GM10266 (cell line): ENCODE measurements around the gene RGS12.

ENCODE experiments used
- DNase-seq: peaks from one replicate; pipeline ENCODE4 v3.0.0; 2012; ENCODE audit errors: extremely low spot score
- CTCF ChIP-seq: IDR thresholded peaks from 2 replicates; pipeline ENCODE4 v1.5.1; 2012; ENCODE audit warnings: mild to moderate bottlenecking, low read depth; ENCODE audit not compliant: control insufficient read depth, insufficient read depth; ENCODE audit errors: missing control alignments

RGS12 gene

DNA sequence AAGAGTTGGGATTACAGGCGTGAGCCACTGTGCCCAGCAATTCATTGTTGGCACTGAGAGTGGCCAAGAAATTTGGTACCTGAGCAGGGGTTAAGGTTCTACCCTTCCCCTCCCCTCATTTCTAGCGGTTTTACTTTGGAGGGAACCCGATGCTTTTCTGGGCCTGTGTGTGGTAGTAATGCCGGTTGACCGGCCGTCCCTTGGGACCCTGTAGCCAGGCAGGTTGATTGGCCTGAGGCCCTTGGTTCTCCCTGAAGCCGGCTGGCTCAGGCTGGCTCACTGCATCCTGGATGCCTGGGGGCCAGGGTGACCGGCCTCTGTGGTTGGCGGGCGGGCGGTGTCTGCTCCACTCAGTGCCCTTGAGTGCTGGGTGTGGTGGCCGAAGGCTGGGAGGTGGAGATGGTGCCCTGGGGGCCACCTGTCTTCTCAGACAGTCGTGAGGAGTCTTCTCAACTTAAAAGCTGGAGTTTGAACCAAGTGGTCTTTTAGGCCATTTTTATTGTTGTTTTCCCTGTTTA, 45.6 kb downstream of the RGS12 start:
- TF ChIP-seq CTCF = no peak
- no peak for DNase-seq

DNA sequence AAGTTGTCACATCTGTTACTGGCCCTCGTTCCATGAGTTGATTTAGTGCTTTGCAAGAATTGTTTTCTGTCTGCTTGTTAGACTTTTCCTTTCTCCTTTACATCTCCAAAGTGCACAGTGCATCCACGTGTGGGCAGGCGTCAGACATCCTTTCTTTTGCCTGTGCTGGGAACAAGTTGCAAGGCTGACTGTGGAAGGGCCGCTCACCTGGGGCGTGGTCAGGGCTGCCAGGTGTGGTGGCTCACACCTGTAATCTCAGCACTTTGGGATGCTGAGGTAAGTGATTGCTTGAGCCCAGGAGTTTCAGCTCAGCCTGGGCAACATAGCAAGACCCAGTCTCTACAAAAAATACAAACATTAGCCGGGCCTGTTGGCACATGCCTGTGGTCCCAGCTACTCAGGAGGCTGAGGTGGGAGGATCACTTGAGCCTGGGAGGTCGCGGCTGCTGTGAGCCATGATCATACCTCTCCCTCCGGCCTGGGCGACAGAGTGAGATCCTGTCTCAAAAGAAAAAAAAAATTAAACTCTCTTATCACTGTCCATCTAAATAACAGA, 46.2 kb downstream of the RGS12 start:
- TF ChIP-seq CTCF = no peak
- DNase-seq = no peak

DNA sequence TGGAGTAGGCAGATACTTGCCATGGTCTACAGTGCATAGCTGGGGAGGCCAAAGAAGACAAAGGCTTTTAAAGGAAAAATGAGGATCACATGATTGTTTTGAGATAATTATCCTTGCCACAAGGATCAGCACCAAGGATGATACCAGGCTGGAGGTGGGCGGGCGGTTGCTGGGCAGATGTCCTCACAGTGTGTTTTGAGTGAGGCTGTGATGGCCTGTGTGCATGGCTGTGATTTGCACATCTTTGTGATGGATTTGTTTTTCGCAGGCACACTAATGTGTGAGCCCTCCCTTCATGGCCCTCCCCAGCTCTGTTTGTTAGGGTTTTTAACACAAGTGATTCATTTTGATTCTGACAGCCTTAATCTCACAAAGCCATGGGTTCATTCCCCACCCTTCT, 46.8 kb downstream of the RGS12 start:
- DNase-seq = no peak
- TF ChIP-seq CTCF = no peak

DNA sequence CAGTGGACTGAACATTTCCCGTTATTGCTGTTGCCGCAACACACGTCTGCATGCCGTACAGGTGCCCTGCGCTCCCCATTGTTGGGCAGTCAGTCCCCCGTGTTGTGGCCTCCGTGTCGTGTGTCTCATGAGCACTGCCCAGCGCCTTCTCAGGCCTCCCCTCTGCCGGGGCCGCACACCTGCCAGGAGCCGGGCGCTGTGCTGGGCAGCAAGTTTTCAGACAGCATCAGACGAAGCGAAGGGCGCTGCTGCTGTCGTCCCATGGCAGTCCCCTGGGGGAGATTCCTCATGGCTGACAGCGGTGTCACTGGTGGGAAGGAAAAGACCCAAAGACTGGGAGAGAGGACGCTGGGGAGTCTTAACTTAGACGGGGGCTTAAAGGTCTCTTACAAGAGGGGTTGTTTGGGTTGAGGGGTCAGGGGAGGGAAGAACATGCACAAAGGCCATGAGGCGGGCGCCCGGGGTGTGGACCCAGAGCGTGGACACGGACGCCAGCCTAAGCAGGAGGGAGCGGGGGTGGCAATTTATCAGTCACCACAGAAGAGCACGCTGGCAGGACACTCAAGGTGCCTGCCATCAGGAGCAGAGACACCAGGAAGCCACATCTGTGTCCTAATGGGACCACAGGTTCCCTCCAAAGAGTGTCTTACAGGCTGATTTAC, 47.3 kb downstream of the RGS12 start:
- no peak for DNase-seq
- no peak for TF ChIP-seq CTCF

GRCh38 chr4:3340700-3341083, 47.9 kb downstream of the RGS12 start:
- no peak for DNase-seq
- TF ChIP-seq CTCF = no peak

DNA sequence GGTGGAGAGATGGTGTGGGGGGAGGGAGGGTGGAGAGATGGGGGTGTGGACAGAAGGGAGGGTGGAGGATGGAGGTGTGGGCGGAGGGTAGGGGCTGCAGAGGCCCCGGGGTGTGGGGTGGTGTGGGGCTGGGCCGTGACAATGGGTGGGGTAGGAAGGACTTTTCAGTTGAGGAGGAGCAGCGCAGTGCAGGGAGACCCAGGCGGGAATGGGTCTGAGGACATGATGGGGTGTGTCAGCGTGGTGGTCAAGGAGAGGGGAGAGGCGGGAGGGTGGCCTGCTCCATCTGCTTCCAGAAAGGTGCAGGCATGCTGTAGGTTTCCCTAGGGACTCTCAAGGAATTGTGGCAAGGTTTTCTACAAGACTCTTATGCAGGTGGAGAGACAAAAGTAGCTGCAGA, 48.9 kb downstream of the RGS12 start:
- TF ChIP-seq CTCF = no peak
- no peak for DNase-seq

GRCh38 chr4:3342182-3342854, 49.5 kb downstream of the RGS12 start:
- no peak for DNase-seq
- no peak for TF ChIP-seq CTCF
